ENCODE data around the gene PLCH1. TPM values are rescaled to one million over a fixed set of nuclear protein-coding genes. Genes with fewer than 3 reads are reported as not detected.

The PLCH1 gene
- total and polyA plus RNA-seq, 2 of the 8 experiments (the other 6 are each of a cell fraction or from before 2014, with no cell fraction given): 5.8 to 17.2 TPM

- TF ChIP-seq E2F6 (IDR thresholded peaks at IDR 0.05) (no peak), JUND (IDR thresholded peaks at IDR 0.05; ENCODE audit: low read length) (no peak), HDAC2 (IDR thresholded peaks at IDR 0.05; ENCODE audit: borderline replicate concordance in 1 of 2, low read depth in 2 of 2, low read length in 2 of 2) (no peak), CHD2 (IDR thresholded peaks at IDR 0.05; ENCODE audit: low read length) (no peak), KDM1A (IDR thresholded peaks at IDR 0.05; ENCODE audit: borderline replicate concordance, low read length) (no peak), SIX5 (IDR thresholded peaks at IDR 0.05; ENCODE audit: low read depth, low read length) (no peak)
Measured at GRCh38 chr3:155598671-155599070, 146.2 kb downstream of the PLCH1 start (continued).

Measured in H1 (cell line).